Spleen (tissue), 7 donors: Measurements from ENCODE around the gene AKNAD1.

ENCODE experiments used
- POLR2AphosphoS5 ChIP-seq, 3 donors: sonication (generic); formaldehyde crosslinking; IDR thresholded peaks; one replicate each; pipeline ENCODE4 v1.5.1; 2017; ENCODE audit warnings: antibody characterized with exemption in 3 of 3
- TF ChIP-seq, protein P1 (sequence below), 11 experiments: fragments of 200-600 bp in 7 of 11; fragments of 450-650 bp in 4 of 11; sonication (generic) in 4 of 11; IDR thresholded peaks in 8 of 11; conservative IDR thresholded peaks in 3 of 11; 1 replicate in 7 of 11; 2 replicates in 4 of 11; pipeline versions ENCODE4 v1.4.0 to v1.8.0; 2016 to 2021; ENCODE audit warnings: antibody characterized with exemption in 11 of 11, inconsistent platforms in 4 of 11, mild to moderate bottlenecking in 1 of 11
- donor health status: DM: no; HTN: no; CAD: no; lungs with moderate emphysema.
- donor health status: DM: no; HTN: no; CAD: no.
- donor health status: DM: no; HTN: no; CAD: no.

- TF ChIP-seq, protein P1, sequence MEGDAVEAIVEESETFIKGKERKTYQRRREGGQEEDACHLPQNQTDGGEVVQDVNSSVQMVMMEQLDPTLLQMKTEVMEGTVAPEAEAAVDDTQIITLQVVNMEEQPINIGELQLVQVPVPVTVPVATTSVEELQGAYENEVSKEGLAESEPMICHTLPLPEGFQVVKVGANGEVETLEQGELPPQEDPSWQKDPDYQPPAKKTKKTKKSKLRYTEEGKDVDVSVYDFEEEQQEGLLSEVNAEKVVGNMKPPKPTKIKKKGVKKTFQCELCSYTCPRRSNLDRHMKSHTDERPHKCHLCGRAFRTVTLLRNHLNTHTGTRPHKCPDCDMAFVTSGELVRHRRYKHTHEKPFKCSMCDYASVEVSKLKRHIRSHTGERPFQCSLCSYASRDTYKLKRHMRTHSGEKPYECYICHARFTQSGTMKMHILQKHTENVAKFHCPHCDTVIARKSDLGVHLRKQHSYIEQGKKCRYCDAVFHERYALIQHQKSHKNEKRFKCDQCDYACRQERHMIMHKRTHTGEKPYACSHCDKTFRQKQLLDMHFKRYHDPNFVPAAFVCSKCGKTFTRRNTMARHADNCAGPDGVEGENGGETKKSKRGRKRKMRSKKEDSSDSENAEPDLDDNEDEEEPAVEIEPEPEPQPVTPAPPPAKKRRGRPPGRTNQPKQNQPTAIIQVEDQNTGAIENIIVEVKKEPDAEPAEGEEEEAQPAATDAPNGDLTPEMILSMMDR (IDR thresholded peaks at IDR 0.05 in 8 of 11, conservative IDR thresholded peaks at IDR 0.05 in 3 of 11), result no peak
- no peak for TF ChIP-seq POLR2AphosphoS5 (IDR thresholded peaks at IDR 0.05)
Measured at GRCh38 chr1:108892356-108893140, 35.7 kb upstream of the AKNAD1 start.
